Activated CD8-positive, alpha-beta T cell treated with anti-CD3 and anti-CD28 coated beads, Interleukin-2, amount 10 ng/mL, durations not matched to agents 7 days and 5 days (primary cell): ENCODE data around the gene OPRL1. TPM values are rescaled to one million over a fixed set of nuclear protein-coding genes. Genes with fewer than 3 reads are reported as not detected.

Source experiments
- ATAC-seq: fragments of 150-1000 bp; cut with Tn5 transposase; one replicate; pipeline ENCODE4 v1.10.0; 2021; ENCODE audit warnings: moderate library complexity
- CTCF ChIA-PET: fragments of 350-600 bp; sonication (Branson Sonifier 250); formaldehyde crosslinking; loops from one replicate; lab custom pipeline; 2021; ENCODE audit warnings: antibody characterized with exemption; lab: Charles Lee
- POLR2A ChIA-PET: fragments of 350-600 bp; sonication (Branson Sonifier 250); formaldehyde crosslinking; loops from one replicate; lab custom pipeline; 2021; ENCODE audit warnings: antibody characterized with exemption; lab: Charles Lee
- DNase-seq: peaks from one replicate; pipeline ENCODE4 v3.0.0-alpha.2; 2020
- H3K27ac Mint-ChIP-seq: one replicate; pipeline ENCODE4 v1.8.0; 2021; ENCODE audit warnings: mild to moderate bottlenecking, mixed read lengths
- H3K27me3 Mint-ChIP-seq: one replicate; pipeline ENCODE4 v1.8.0; 2021; ENCODE audit warnings: low read depth, mixed read lengths
- H3K36me3 Mint-ChIP-seq: one replicate; pipeline ENCODE4 v1.8.0; 2021; ENCODE audit warnings: low read depth, mixed read lengths
- H3K4me1 Mint-ChIP-seq: one replicate; pipeline ENCODE4 v1.8.0; 2021; ENCODE audit warnings: low read depth, mixed read lengths
- H3K4me3 Mint-ChIP-seq: one replicate; pipeline ENCODE4 v1.8.0; 2021; ENCODE audit warnings: mild to moderate bottlenecking, mixed read lengths
- H3K9me3 Mint-ChIP-seq: one replicate; pipeline ENCODE4 v1.8.0; 2022; ENCODE audit warnings: mixed read lengths; ENCODE audit not compliant: insufficient read depth
- total RNA-seq, 2 experiments: library from RNA; stranded (reverse); gene quantifications; one replicate each; pipeline ENCODE4 v1.2.3, GENCODE V29; 2021

Gene OPRL1
- total RNA-seq, 2 experiments from 2014 or later: 1.5 to 2.0 TPM

GRCh38 chr20:64108731-64109681, 29.1 kb downstream of the OPRL1 start:
- ChIA-PET CTCF (no interaction called here), POLR2A (no interaction called here)
- no peak overlapping the region for H3K27ac Mint-ChIP-seq

GRCh38 chr20:64109831-64110391, 30.0 kb downstream of the OPRL1 start:
- Mint-ChIP-seq H3K36me3 (no peaks in the 10 kb centered on the region), H3K27ac (no peak overlapping the region), H3K4me1 (no peaks in the 10 kb centered on the region), H3K9me3 (no peaks in the 10 kb centered on the region), H3K4me3 (no peak overlapping the region), H3K27me3 (peaks cover 2% of the 10 kb centered on the region)
- CTCF ChIA-PET: no interaction called here
- peak; percentile 4 for DNase-seq
- ATAC-seq: no peak
- POLR2A ChIA-PET: no interaction called here

More at GRCh38 chr20:64108731-64109681, 29.1 kb downstream of the OPRL1 start:
- H3K27me3 Mint-ChIP-seq: peaks cover 2% of the 10 kb centered on the region
- H3K9me3 Mint-ChIP-seq: no peaks in the 10 kb centered on the region
- H3K4me1 Mint-ChIP-seq: no peaks in the 10 kb centered on the region
- DNase-seq: peak; percentile 17
- no peaks in the 10 kb centered on the region for H3K36me3 Mint-ChIP-seq
- no peak for ATAC-seq
- no peak overlapping the region for H3K4me3 Mint-ChIP-seq

GRCh38 chr20:64110411-64111068, 30.7 kb downstream of the OPRL1 start:
- no peaks in the 10 kb centered on the region for H3K4me1 Mint-ChIP-seq
- no peak for ATAC-seq
- ChIA-PET CTCF (interaction anchor here (1.3 kb wide), 1 partner anchor 27 kb away, joined by 6 read pairs; the partner anchor contains the start of gene LKAAEAR1), POLR2A (no interaction called here)
- H3K4me3 Mint-ChIP-seq: no peak overlapping the region
- no peak overlapping the region for H3K27ac Mint-ChIP-seq
- no peaks in the 10 kb centered on the region for H3K9me3 Mint-ChIP-seq
- no peaks in the 10 kb centered on the region for H3K36me3 Mint-ChIP-seq
- DNase-seq: peak; percentile 17
- H3K27me3 Mint-ChIP-seq: peaks cover 2% of the 10 kb centered on the region

GRCh38 chr20:64111841-64112641, 32.2 kb downstream of the OPRL1 start:
- H3K9me3 Mint-ChIP-seq: no peaks in the 10 kb centered on the region
- peaks cover 2% of the 10 kb centered on the region for H3K27me3 Mint-ChIP-seq
- H3K4me3 Mint-ChIP-seq: no peak overlapping the region
- DNase-seq (peak; percentile 15), ATAC-seq (no peak)
- H3K4me1 Mint-ChIP-seq: no peaks in the 10 kb centered on the region
- H3K27ac Mint-ChIP-seq: no peak overlapping the region
- H3K36me3 Mint-ChIP-seq: no peaks in the 10 kb centered on the region
- POLR2A ChIA-PET: no interaction called here
- CTCF ChIA-PET: interaction anchor here (0.9 to 1.3 kb wide), 2 partner anchors 11 to 28 kb away, joined by 4 to 6 read pairs; partner anchors contain the start of gene LKAAEAR1

GRCh38 chr20:64112691-64113443, 33.0 kb downstream of the OPRL1 start:
- no peak overlapping the region for H3K4me3 Mint-ChIP-seq
- ChIA-PET CTCF (no interaction called here), POLR2A (no interaction called here)
- no peaks in the 10 kb centered on the region for H3K9me3 Mint-ChIP-seq
- H3K36me3 Mint-ChIP-seq: no peaks in the 10 kb centered on the region
- H3K4me1 Mint-ChIP-seq: no peaks in the 10 kb centered on the region
- peaks cover under 1% of the 10 kb centered on the region for H3K27me3 Mint-ChIP-seq
- DNase-seq (peak; percentile 15), ATAC-seq (no peak)
- no peak overlapping the region for H3K27ac Mint-ChIP-seq

GRCh38 chr20:64113444-64113775, 33.5 kb downstream of the OPRL1 start:
- Mint-ChIP-seq H3K27ac (no peak overlapping the region), H3K4me3 (no peak overlapping the region), H3K36me3 (no peaks in the 10 kb centered on the region), H3K9me3 (no peaks in the 10 kb centered on the region), H3K27me3 (no peaks in the 10 kb centered on the region), H3K4me1 (no peaks in the 10 kb centered on the region)
- CTCF ChIA-PET: no interaction called here
- POLR2A ChIA-PET: no interaction called here
- DNase-seq (no peak), ATAC-seq (no peak)

- ATAC-seq: no peak
- Mint-ChIP-seq H3K4me1 (no peaks in the 10 kb centered on the region), H3K36me3 (no peaks in the 10 kb centered on the region), H3K27me3 (no peaks in the 10 kb centered on the region), H3K9me3 (no peaks in the 10 kb centered on the region), H3K4me3 (no peak overlapping the region), H3K27ac (no peak overlapping the region)
- DNase-seq: peak; percentile 20
- ChIA-PET CTCF (no interaction called here), POLR2A (no interaction called here)
Observed at GRCh38 chr20:64113796-64114355, 34.0 kb downstream of the OPRL1 start.

- peak; percentile 17 for DNase-seq
- Mint-ChIP-seq H3K4me1 (no peaks in the 10 kb centered on the region), H3K9me3 (no peaks in the 10 kb centered on the region), H3K27me3 (no peaks in the 10 kb centered on the region), H3K36me3 (no peaks in the 10 kb centered on the region), H3K27ac (no peak overlapping the region), H3K4me3 (no peak overlapping the region)
- POLR2A ChIA-PET: interaction anchor here (0.6 kb wide), 1 partner anchor 70 kb away, joined by 3 read pairs; no protein-coding TSS in a partner anchor
- CTCF ChIA-PET: no interaction called here
- ATAC-seq: no peak
Observed at GRCh38 chr20:64114356-64114971, 34.6 kb downstream of the OPRL1 start.

- DNase-seq: peak; percentile 13
- ChIA-PET POLR2A (interaction anchor here (0.6 kb wide), 1 partner anchor 71 kb away, joined by 3 read pairs; no protein-coding TSS in a partner anchor), CTCF (no interaction called here)
- Mint-ChIP-seq H3K4me3 (no peak overlapping the region), H3K36me3 (no peaks in the 10 kb centered on the region), H3K27ac (no peak overlapping the region), H3K4me1 (peaks cover 8% of the 10 kb centered on the region), H3K9me3 (no peaks in the 10 kb centered on the region), H3K27me3 (no peaks in the 10 kb centered on the region)
- ATAC-seq: no peak
Observed at GRCh38 chr20:64115171-64115911, 35.5 kb downstream of the OPRL1 start.

GRCh38 chr20:64116016-64116415, 36.1 kb downstream of the OPRL1 start:
- ChIA-PET CTCF (no interaction called here), POLR2A (no interaction called here)
- Mint-ChIP-seq H3K27ac (no peak overlapping the region), H3K9me3 (no peaks in the 10 kb centered on the region), H3K4me1 (peaks cover 10% of the 10 kb centered on the region), H3K4me3 (no peak overlapping the region), H3K36me3 (no peaks in the 10 kb centered on the region), H3K27me3 (no peaks in the 10 kb centered on the region)
- DNase-seq (no peak), ATAC-seq (no peak)
